ENCODE results near the gene NEK10.

Gene NEK10

GRCh38 chr3:27165321-27165721 lies 203.9 kb downstream of the NEK10 start:
- no peak for DNase-seq

GRCh38 chr3:27160779-27161287 lies 208.3 kb downstream of the NEK10 start:
- no peak for DNase-seq

GRCh38 chr3:27160146-27160545 lies 209.0 kb downstream of the NEK10 start:
- DNase-seq: no peak

DNA sequence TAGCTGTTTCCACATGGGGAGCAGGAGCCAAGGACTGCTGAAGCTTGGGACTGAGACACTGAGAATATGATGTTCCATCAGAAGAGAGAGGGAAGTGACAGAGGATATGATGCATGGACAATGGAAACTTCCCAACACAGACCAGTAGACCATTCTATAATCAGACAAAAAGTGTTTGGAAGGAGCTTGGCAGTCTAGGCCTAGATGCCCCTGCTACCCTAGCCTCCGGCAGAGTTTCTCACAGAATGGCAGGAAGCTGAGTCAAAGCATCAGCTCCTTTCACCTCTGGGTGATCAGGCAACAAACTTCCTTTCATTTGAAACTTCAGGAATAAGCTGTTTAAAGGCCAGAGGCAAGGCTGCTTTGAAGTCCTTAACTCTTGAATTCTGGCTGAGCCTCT lies 222.0 kb downstream of the NEK10 start:
- no peak for DNase-seq

GRCh38 chr3:27146786-27147185 lies 222.4 kb downstream of the NEK10 start:
- no peak for DNase-seq

GRCh38 chr3:27145719-27146118 lies 223.5 kb downstream of the NEK10 start:
- DNase-seq: no peak

DNA sequence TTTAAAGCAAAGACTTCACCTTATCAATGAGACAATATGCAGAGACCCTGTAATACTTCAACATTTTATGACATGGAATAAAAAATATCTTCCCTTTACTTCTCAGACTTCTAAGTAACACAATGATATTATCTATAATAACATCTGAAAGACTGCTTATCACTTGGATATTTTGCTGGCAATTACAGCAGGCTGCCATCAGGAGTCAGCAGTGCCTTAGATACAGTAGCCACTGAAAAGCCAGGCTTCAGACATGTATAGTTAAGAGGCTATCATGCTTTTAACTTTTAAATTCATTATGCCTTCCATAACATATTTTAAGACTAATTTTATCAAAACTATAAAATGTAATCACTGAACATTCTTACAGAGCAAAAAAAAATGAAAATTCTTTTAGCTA lies 227.5 kb downstream of the NEK10 start:
- DNase-seq: no peak

- no peak for DNase-seq
Observed at GRCh38 chr3:27138562-27138961, 230.6 kb downstream of the NEK10 start.

DNA sequence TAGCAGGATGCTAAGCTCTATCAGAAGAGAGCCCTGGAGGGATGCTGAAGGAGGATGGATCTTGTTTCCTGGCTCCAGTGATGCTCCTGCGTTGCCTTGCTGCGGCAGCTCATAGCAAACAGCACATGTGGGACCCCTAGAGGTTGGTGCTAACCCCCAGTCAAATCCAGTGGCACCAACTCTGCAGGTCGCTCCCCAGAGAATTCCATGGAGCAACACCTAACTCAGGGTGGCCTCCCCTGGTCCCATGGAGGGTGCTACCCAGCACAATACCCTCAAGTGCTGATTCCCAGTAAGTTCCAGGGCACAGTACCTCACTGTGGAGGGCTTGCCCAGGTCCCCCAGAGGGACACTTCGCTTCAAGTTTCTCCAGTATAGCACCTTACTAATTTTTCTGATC lies 231.2 kb downstream of the NEK10 start:
- no peak for DNase-seq

DNA sequence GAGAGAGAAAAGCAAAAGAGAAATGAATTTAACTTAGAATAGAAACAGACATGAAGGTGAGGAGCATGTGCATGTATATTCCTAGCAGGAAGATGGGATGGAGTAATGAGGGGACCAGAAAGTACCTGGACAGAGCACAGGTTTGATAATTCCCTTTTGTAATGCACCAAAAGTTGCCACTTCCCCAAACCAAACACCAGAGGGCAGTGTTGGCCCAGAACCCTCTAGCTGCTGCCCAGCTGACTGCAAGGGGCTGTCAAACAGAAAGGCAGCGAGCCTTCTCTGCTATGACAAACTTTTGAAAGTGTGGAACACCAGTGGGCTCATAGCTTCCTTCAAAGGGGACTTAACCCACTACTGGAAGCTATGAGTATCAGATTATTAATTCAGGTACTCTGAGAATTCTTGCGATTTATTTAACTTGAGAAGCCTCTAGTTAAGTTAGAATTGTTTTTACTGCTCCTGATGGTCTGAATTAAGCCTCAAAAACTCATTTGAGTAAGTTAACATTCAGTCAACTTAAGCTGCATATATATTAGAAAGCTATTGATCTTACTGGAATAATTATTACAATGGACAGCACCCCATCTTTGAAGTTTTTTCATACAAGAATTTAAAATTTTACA lies 234.9 kb downstream of the NEK10 start:
- DNase-seq: peak; percentile 85

DNA sequence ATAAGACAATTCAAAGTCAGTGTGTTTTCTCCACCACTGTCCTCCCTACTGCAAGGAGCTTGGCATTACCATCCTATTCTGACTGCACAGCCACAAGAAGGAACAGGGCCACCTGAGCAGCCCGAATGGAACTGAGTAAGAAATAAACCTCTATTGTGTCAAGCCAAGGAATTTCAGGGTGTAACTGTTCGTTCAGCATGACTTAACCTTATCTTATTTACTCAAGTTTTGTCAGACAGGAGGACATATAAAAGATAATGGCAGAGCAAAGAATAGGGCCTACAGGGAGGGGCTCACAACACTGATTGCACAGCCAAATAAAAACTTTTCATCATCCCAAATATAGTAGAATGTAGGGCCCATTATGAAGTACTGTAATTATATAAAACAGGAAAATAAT lies 236.1 kb downstream of the NEK10 start:
- no peak for DNase-seq

DNA sequence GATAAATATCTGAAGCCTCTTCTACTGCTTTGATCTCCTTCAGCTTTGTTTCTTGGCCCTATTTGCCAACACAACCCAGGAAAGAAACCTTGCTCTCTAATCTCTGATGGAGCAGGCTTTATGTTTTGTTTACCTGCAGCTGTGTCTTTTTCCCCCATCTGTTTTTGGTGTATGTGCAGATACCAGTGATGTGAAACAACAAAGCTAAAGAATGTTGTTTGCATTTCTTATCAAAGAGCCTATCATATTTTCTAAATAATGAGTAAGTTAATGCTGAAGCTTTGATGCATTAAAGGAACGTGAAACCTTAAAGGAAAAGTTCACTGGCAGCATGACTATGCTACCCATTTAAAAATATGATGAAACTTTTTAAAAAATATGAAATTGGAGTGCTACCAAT lies 238.4 kb downstream of the NEK10 start:
- DNase-seq: no peak

- no peak for DNase-seq
Observed at GRCh38 chr3:27127879-27128278, 241.3 kb downstream of the NEK10 start.

GRCh38 chr3:27127195-27127594 lies 242.0 kb downstream of the NEK10 start:
- no peak for DNase-seq

GRCh38 chr3:27125821-27126501 lies 243.2 kb downstream of the NEK10 start:
- DNase-seq: no peak

GRCh38 chr3:27119639-27120038 lies 249.5 kb downstream of the NEK10 start:
- no peak for DNase-seq

GRCh38 chr3:27115352-27115751 lies 253.8 kb downstream of the NEK10 start:
- no peak for DNase-seq

- no peak for DNase-seq
Observed at GRCh38 chr3:27114684-27115083, 254.5 kb downstream of the NEK10 start.

DNA sequence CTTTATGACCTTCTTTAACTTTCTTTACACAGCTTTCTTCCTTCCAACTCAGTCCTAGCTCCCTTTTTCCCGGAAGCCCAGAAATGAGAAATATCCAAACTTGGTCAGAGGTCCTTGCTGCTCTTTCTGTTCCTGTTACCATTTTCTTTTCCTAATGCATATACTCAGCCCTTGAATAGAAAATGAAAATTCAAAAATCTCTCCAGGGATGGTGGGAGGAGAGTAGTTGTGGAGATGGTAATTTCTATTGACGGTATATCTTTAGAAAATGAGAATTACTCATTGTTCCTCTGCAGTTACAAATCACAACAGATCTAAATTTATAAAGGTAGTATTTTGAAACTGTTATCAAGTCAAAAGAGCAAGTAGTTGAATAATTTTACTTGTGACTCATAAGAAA lies 255.1 kb downstream of the NEK10 start:
- no peak for DNase-seq

GRCh38 chr3:27110020-27110419 lies 259.2 kb downstream of the NEK10 start:
- no peak for DNase-seq

DNA sequence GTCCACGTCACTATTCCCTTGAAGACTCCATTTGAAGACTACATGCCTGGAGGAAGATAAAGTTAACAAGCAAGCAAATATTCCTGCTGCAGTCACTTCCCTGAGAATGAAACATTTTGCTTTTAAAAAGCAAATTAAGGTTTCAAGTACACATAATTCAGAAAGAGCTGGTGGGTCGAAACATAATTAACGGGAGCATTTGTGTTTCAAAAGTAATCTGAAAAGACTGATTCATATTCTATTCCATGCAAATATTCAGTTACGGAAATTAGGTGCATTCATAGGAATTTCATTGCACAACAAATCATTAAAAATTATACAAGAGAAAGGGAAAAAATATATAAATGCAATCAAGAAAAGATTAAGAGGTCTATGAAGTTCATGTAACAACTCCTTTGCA lies 260.9 kb downstream of the NEK10 start:
- no peak for DNase-seq

GRCh38 chr3:27105904-27106303 lies 263.3 kb downstream of the NEK10 start:
- no peak for DNase-seq

DNA sequence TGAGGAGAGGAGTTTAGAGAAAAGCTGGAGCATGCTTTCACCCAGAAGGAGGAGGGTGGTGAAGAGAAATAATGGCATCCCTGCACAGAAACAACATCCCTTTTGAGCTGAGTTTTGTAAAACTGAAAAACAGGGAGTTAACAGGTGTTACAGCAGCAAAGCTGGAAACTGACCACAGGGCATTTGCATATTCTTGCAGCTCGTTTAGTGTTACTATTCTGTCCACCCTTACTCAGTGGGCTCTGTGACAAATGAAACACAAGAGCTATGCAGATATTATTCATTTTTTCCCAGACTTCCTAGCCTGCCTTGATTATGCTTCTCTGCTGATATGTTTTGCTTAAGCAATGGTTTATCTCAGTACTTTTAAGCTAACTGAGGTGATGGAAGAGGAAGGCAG lies 272.0 kb downstream of the NEK10 start:
- DNase-seq: no peak

DNA sequence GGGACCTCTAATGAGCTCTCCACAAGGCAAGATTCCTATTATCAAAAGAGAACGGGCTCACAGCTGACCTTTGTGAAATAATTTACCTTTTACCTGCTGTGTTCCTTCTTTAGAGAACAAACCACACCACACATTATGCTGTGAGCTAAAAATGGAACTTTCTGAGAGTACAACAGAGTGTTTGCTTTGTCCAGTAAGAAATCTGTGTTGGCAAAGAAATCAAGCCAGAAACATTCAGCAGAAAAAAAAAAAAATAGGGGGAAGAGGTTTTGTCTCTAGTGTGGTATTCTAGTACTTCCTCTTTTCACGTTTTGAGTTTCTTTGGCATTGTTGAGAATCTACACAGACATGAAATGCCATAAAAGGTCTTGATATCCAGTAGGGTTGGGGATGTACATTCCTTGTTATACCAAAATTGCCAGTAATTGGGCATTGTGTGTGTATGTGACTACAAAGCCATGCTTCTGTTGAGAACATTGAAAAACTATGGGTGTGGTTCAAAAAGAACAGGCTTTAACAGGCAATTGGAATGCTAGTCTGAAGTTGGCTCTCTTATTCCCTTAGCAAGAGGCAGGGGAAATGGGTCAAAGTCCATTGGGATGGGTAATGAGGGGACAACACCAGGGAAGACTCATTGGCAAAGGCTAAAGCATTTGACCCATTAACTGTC lies 273.5 kb downstream of the NEK10 start:
- no peak for DNase-seq
